ENCODE data around the gene BMPR1B. TPM values are rescaled to one million over a fixed set of nuclear protein-coding genes. Genes with fewer than 3 reads are reported as not detected.

BMPR1B gene
- total RNA-seq, 1 experiment from 2014 or later = 0.35 TPM

- H2AFZ ChIP-seq (ENCODE audit: low read length) = no peak overlapping the region
Observed at GRCh38 chr4:94887027-94887426, 129.3 kb downstream of the BMPR1B start.

More at GRCh38 chr4:94887027-94887426, 129.3 kb downstream of the BMPR1B start:
- H3K4me3 Mint-ChIP-seq = no peak overlapping the region
- Histone ChIP-seq H4K91ac (ENCODE audit: insufficient read length, low read depth, low read length) (no peak overlapping the region), H3K79me1 (ENCODE audit: insufficient read depth, low read depth, low read length, poor library complexity, severe bottlenecking) (no peaks in the 10 kb centered on the region), H4K5ac (ENCODE audit: insufficient read length, low read depth, low read length) (no peak overlapping the region), H2AK5ac (ENCODE audit: insufficient read length, low read length) (no peak overlapping the region), H3K27me3 (ENCODE audit: insufficient read depth, low read length) (no peaks in the 10 kb centered on the region), H3K23ac (ENCODE audit: insufficient read length, low read depth, low read length) (no peak overlapping the region), H3K79me2 (ENCODE audit: insufficient read depth, low read length) (no peaks in the 10 kb centered on the region), H3K4me1 (ENCODE audit: insufficient read depth, low read length) (peaks cover 6% of the 10 kb centered on the region; the same call in 1 of the 2 replicates), H3K14ac (ENCODE audit: insufficient read depth, low read length) (no peak overlapping the region), H3K56ac (ENCODE audit: insufficient read length, low read depth, low read length) (no peak overlapping the region), H2BK5ac (ENCODE audit: insufficient read length, low read length) (no peak overlapping the region), H4K20me1 (ENCODE audit: control insufficient read depth, insufficient read depth, insufficient read length) (no peaks in the 10 kb centered on the region), H3K27ac (ENCODE audit: insufficient read length, low read depth, low read length) (no peak overlapping the region), H4K8ac (replicated peaks; ENCODE audit: insufficient read length, low read depth, low read length) (no peak overlapping the region), H3K4ac (ENCODE audit: low read depth, low read length) (no peak overlapping the region), H2BK120ac (ENCODE audit: low read depth, low read length, poor library complexity, severe bottlenecking) (no peak overlapping the region), H3K9ac (ENCODE audit: extremely low read depth, insufficient read length, low read length) (no peak overlapping the region), H2BK15ac (ENCODE audit: low read depth, low read length) (no peak overlapping the region), H2BK20ac (ENCODE audit: low read depth, low read length, poor library complexity, severe bottlenecking) (no peak overlapping the region), H2BK12ac (ENCODE audit: insufficient read length, low read depth, low read length) (no peak overlapping the region), H3K9me3 (ENCODE audit: control insufficient read depth, low read depth, low read length) (no peaks in the 10 kb centered on the region), H3K4me2 (ENCODE audit: insufficient read depth, insufficient read length, low read length) (no peak overlapping the region), H3T11ph (ENCODE audit: low read length) (no peak overlapping the region), H3K23me2 (ENCODE audit: insufficient read length, low read depth, low read length, poor library complexity, severe bottlenecking) (no peaks in the 10 kb centered on the region), H3K18ac (ENCODE audit: insufficient read length, low read depth, low read length) (no peak overlapping the region)
- H3K9me3 Mint-ChIP-seq = peaks cover 0 to 5% of the 10 kb centered on the region in 2 experiments; a peak in 1 of 5 replicates
- WGBS (ENCODE audit: extremely low coverage, insufficient read length, low lambda C conversion rate) = no CpG with 5 or more reads among the region's 3 CpGs
- TF ChIP-seq, protein P1, sequence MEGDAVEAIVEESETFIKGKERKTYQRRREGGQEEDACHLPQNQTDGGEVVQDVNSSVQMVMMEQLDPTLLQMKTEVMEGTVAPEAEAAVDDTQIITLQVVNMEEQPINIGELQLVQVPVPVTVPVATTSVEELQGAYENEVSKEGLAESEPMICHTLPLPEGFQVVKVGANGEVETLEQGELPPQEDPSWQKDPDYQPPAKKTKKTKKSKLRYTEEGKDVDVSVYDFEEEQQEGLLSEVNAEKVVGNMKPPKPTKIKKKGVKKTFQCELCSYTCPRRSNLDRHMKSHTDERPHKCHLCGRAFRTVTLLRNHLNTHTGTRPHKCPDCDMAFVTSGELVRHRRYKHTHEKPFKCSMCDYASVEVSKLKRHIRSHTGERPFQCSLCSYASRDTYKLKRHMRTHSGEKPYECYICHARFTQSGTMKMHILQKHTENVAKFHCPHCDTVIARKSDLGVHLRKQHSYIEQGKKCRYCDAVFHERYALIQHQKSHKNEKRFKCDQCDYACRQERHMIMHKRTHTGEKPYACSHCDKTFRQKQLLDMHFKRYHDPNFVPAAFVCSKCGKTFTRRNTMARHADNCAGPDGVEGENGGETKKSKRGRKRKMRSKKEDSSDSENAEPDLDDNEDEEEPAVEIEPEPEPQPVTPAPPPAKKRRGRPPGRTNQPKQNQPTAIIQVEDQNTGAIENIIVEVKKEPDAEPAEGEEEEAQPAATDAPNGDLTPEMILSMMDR (conservative IDR thresholded peaks at IDR 0.05) = no peak
- H3K4me1 Mint-ChIP-seq = peaks cover 13 to 22% of the 10 kb centered on the region in 2 experiments
- H3K27me3 Mint-ChIP-seq (ENCODE audit: low read depth) = no peaks in the 10 kb centered on the region
- peaks cover 0 to 2% (median 0%) of the 10 kb centered on the region in 3 experiments; a peak in 2 of 7 replicates for H3K36me3 Mint-ChIP-seq (ENCODE audit: insufficient read depth in 1 of 3, low read depth in 3 of 3)
- H3K27ac Mint-ChIP-seq = peak overlapping the region in 1 of 3 experiments; percentile 30; a peak in 2 of 7 replicates
- no peak for DNase-seq

Measured in H9 (cell line).